Measurements from ENCODE around the gene DLG2. TPM values are rescaled to one million over a fixed set of nuclear protein-coding genes. Genes with fewer than 3 reads are reported as not detected.

DLG2 gene
- total and polyA plus RNA-seq, 11 donors: 2.4 to 13.9 (median 7.1) TPM

DNA sequence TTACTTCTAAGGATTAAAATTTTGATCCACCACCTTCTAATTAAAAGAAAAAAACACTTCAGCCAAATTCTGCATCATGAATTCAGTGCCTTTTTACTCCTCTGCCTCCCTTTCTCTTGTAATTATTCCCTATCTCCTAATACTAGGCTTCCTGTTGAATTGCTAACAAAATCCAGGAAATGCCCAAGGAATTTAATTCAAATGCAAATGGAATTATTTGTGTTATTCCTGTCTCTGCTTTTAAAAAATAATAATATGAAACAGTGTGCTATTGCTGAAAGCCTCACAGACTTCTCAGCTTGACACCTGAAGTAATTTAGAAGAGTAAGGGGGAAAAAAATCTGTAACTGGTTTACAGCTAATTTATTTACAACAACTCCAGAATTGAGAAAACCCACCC, 85.5 kb downstream of the DLG2 start:
- no peaks in the 10 kb centered on the region for H3K27me3 ChIP-seq
- peaks cover 0 to 25% (median 16%) of the 10 kb centered on the region in 12 donors for H3K4me1 ChIP-seq
- H3K4me3 ChIP-seq: no peak overlapping the region
- TF ChIP-seq POLR2A (IDR thresholded peaks at IDR 0.05): no peak
- TF ChIP-seq, protein P1, sequence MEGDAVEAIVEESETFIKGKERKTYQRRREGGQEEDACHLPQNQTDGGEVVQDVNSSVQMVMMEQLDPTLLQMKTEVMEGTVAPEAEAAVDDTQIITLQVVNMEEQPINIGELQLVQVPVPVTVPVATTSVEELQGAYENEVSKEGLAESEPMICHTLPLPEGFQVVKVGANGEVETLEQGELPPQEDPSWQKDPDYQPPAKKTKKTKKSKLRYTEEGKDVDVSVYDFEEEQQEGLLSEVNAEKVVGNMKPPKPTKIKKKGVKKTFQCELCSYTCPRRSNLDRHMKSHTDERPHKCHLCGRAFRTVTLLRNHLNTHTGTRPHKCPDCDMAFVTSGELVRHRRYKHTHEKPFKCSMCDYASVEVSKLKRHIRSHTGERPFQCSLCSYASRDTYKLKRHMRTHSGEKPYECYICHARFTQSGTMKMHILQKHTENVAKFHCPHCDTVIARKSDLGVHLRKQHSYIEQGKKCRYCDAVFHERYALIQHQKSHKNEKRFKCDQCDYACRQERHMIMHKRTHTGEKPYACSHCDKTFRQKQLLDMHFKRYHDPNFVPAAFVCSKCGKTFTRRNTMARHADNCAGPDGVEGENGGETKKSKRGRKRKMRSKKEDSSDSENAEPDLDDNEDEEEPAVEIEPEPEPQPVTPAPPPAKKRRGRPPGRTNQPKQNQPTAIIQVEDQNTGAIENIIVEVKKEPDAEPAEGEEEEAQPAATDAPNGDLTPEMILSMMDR (IDR thresholded peaks at IDR 0.05): no peak
- intact Hi-C loops (cut with DNase I): no loop called here
- no peaks in the 10 kb centered on the region for H3K9me3 ChIP-seq
- no peaks in the 10 kb centered on the region for H3K36me3 ChIP-seq
- ATAC-seq (no peak), DNase-seq (no peak)
- peak overlapping the region in 1 of 12 donors; percentile 1 for H3K27ac ChIP-seq

DNA sequence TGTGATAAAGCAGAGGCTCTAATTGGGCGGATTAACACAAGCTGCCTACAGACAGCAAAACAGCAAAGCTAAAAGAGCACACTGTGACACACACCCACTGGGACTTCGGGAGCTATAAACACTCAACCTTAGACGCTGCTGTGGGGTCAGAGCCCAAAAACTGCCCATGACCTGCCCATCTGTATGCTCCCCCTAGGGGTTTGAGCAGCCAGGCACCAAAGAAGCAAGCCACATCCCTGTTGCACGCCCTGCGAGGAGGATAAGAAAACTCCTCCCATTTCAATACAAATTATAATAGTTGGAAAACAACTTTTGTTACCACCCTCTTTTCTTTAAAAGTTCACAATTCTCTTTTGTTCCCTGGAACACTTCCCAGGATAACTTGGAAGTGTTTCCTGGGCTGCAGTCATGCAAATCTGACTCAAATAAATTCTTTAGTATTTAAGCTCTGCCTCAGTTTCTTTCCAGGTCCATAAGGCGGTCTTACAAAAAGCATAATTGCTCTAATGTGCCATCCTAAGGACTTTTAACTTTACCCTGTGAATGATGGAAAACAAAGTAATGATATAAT, 86.4 kb downstream of the DLG2 start:
- peak in 3 of 4 donors; percentile 22 to 52 (median 36) for ATAC-seq

DNA sequence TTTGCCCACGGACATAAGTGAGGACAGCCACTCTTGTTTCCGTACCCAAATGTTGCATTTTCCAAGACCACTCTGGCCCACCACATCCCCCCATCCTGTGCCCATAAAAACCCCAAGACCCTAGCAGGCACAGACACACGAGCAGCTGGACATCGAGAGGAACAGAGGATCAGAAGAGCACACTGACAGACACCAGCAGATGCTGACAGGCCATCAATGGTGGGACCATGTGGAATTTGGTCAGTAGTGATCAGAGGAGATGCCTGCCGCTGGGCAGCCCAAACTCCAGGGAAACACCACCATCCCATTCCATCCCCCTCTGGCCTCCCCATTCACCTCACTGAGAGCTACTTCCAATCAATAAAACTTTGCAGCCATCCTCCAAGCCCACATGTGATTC, 87.0 kb downstream of the DLG2 start:
- Histone ChIP-seq H3K9me3 (peaks cover 0 to 1% (median 0%) of the 10 kb centered on the region in 12 donors), H3K4me3 (no peak overlapping the region), H3K27me3 (no peaks in the 10 kb centered on the region), H3K27ac (peak overlapping the region in 5 of 12 donors; percentile 1 to 36 (median 14)), H3K4me1 (peaks cover 0 to 25% (median 16%) of the 10 kb centered on the region in 12 donors), H3K36me3 (no peaks in the 10 kb centered on the region)
- intact Hi-C loops (cut with DNase I): no loop called here
- ATAC-seq (peak in 2 of 4 donors; percentile 18 to 20), DNase-seq (no peak)
- TF ChIP-seq, protein P1 (IDR thresholded peaks at IDR 0.05): no peak
- TF ChIP-seq POLR2A (IDR thresholded peaks at IDR 0.05): no peak
- WGBS, 4 donors: 59 to 80% (median 72%) methylated on average over 5 of the region's 5 CpGs

More for the DNA sequence above, 86.4 kb downstream of the DLG2 start:
- Histone ChIP-seq H3K27ac (peak overlapping the region in 5 of 12 donors; percentile 1 to 30 (median 10)), H3K9me3 (no peaks in the 10 kb centered on the region), H3K36me3 (no peaks in the 10 kb centered on the region), H3K4me3 (no peak overlapping the region), H3K27me3 (no peaks in the 10 kb centered on the region), H3K4me1 (peaks cover 0 to 25% (median 16%) of the 10 kb centered on the region in 12 donors)
- intact Hi-C loops (cut with DNase I): no loop called here
- no peak for DNase-seq
- WGBS, 4 donors: 49 to 66% (median 52%) methylated on average over 6 of the region's 6 CpGs
- no peak for TF ChIP-seq POLR2A (IDR thresholded peaks at IDR 0.05)
- TF ChIP-seq, protein P1 (IDR thresholded peaks at IDR 0.05): peak in 2 of 12 donors; percentile 15 to 28

DNA sequence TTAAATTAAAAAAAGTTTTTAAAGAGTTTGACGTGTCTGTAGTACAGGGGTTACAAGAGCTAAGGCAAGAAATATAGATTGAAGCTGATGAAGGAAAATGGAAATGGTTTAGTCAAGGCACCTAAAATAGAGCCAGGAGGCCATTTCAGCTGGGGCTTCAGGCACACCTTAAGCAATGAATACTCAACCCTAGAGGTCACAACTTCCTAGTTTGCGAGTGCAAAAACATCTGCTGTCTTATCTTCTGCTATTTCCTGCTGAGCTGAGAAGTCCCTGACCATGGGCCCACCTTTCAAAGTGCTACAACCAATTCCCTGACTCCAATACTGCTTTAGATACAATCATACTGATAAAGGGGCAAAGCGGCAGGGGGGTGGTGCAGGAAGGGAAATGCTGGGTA, 87.4 kb downstream of the DLG2 start:
- H3K27me3 ChIP-seq: no peaks in the 10 kb centered on the region

More for the DNA sequence above, 87.4 kb downstream of the DLG2 start:
- peaks cover 0 to 6% (median under 1%) of the 10 kb centered on the region in 12 donors for H3K9me3 ChIP-seq
- peaks cover 0 to 3% (median 0%) of the 10 kb centered on the region in 9 donors for H3K36me3 ChIP-seq
- no peak overlapping the region for H3K4me3 ChIP-seq
- 53 to 67% (median 59%) methylated on average over 3 of the region's 3 CpGs for WGBS, 4 donors
- intact Hi-C loops (cut with DNase I): no loop called here
- H3K4me1 ChIP-seq: peaks cover 0 to 25% (median 16%) of the 10 kb centered on the region in 12 donors
- peak in 1 of 4 donors; percentile 56 for ATAC-seq
- no peak for TF ChIP-seq POLR2A (IDR thresholded peaks at IDR 0.05)
- TF ChIP-seq, protein P1 (IDR thresholded peaks at IDR 0.05): no peak
- peak overlapping the region in 4 of 12 donors; percentile 4 to 36 (median 28) for H3K27ac ChIP-seq
- no peak for DNase-seq
